Left lobe of liver (tissue), 2 donors: ENCODE data around the gene COMMD3. TPM values are rescaled to one million over a fixed set of nuclear protein-coding genes. Genes with fewer than 3 reads are reported as not detected.
"Not testable (repeated sequence)": the region's sequence is repeated elsewhere in the genome, so short reads cannot be mapped to it uniquely, and the experiment has no call there.

Experiments used
- ATAC-seq: fragments of 200-7000 bp; cut with Tn5 transposase; one replicate; pipeline ENCODE4 v1.9.1; 2020; ENCODE audit warnings: mild to moderate bottlenecking, moderate library complexity
- DNase-seq: peaks from one replicate; pipeline ENCODE4 v3.0.0-alpha.2; 2020; ENCODE audit warnings: low spot score
- total RNA-seq: library from RNA; stranded (reverse); gene quantifications from one replicate; pipeline ENCODE4 v1.2.1, GENCODE V29; 2021
- donor health status: DM: no; HTN: no; CAD: no; lungs with moderate emphysema.
- donor health status: DM: no; HTN: yes; CAD: no.

The COMMD3 gene
- total RNA-seq, 1 donor from 2014 or later = 30.1 TPM

GRCh38 chr10:22335173-22335933 is 19.2 kb downstream of the COMMD3 start:
- ATAC-seq = peak; percentile 56
- peak; percentile 49 for DNase-seq

DNA sequence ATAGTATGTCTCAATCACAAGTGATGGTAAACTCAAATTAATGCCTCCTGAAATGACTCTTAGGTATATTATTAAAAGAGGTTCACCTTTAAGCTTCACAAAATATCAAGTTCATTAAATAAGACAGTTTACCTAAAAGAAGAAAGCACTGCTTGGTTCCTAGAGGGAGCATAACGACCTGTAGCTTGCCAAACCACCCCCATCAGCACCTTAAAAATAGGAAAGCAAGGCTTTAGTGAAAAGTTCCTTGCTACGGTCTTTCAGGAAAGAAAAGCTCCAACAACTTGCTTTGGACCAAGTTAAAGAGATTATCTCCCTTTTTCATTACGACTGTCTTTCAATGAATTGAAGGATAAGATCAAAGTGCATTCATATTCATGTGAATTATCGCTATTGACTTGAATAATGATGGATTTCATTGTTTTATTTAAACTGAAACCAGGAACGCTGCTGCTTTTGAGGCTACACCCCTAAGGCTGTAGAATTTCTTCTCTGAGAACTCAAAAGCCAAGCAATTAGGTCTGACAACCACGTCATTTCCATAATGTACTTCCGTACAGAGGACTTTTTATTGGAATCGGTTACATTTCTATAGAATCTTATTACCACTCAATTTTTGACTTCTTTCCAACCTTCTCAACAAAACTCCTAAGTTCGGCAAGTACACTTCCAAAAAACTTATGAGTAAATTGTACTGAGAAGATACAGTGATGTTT is 22.2 kb downstream of the COMMD3 start:
- DNase-seq (no peak), ATAC-seq (no peak)

- DNase-seq (no peak), ATAC-seq (no peak)
These were observed 22.7 kb downstream of the COMMD3 start for GRCh38 chr10:22338931-22339330.

- ATAC-seq = no peak
These were observed 23.7 kb downstream of the COMMD3 start for GRCh38 chr10:22339761-22340328.

GRCh38 chr10:22340329-22341189 is 24.4 kb downstream of the COMMD3 start:
- ATAC-seq (peak; percentile 84), DNase-seq (peak; percentile 77)

More at GRCh38 chr10:22339761-22340328, 23.7 kb downstream of the COMMD3 start:
- DNase-seq = no peak

DNA sequence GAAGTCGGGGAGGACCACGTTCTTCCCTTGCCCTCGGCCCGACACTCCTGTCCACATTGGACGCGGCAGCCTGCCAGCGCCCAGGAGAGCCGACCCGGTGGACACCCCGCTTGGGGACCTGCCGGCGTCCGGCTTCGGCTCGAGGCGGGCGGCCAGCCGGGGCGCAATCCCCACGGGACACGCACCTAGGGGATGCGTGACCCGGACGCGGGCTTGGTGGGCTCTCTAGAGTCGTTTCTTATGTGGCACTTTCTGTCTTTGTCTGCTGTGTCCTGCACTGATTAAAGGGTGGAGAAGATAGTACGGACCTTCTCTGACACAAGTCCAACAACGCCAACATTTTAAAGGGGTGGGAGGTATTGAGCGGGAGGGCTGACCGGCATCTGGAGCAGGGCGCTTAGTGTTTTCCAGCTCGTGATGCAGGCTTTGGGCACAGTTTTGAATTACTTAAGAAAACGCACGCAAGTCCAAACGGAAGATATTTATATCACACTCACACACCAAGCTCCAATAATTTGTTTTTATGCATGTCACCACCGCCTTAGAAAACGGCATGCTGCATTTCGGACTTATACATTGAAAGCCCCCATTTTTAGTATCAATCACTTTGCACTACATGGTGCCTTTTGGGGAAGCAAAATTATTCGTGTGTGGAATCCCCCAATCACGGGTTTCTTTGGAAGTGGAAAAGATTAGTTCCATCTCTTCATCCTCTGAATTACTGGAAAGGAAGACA is 25.2 kb downstream of the COMMD3 start:
- DNase-seq (no peak), ATAC-seq (peak; percentile 55)

DNA sequence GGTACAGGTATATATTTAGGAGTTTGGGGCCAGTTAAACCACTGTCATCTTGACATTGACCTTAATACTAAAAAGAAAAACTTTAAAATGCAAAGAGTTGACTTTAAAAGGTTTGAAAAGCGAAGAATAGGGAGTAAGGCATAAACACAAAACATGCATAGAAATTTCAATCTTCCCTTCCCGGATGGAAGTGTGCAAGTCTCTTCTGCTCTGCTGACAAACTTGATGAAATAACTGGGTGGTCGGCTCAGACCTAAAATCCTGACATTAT is 25.7 kb downstream of the COMMD3 start:
- no peak for DNase-seq
- no peak for ATAC-seq

- ATAC-seq = no peak
- DNase-seq = no peak
These were observed 26.2 kb downstream of the COMMD3 start for GRCh38 chr10:22342421-22342820.

- DNase-seq (no peak), ATAC-seq (no peak)
These were observed 27.5 kb downstream of the COMMD3 start for GRCh38 chr10:22343731-22344130.

DNA sequence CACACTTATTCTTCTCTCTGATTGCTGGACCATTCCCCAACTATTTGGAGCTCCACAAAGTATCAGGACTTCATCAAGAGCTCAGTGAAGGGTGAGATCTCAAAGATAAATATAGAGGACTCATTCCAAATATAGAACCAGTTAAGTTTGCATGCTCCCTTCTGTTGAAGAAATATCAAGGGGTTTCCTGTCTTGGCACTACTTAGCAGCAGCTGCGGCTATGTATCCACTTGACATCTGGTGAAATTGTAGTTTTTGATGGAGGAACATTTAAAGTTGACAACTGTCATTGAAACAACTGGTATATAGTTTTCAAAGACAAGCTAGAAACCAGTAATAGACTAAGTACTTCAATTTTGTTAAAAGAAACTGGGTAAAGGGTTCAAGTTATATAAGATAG is 28.1 kb downstream of the COMMD3 start:
- ATAC-seq (no peak), DNase-seq (no peak)

- ATAC-seq (no peak), DNase-seq (no peak)
These were observed 28.7 kb downstream of the COMMD3 start for GRCh38 chr10:22344781-22345300.

- no peak for ATAC-seq
- peak; percentile 51 for DNase-seq
These were observed 29.3 kb downstream of the COMMD3 start, which contains the start of gene SPAG6 for GRCh38 chr10:22345301-22346095. Gene SPAG6, plus strand, starts transcription at chr10:22345496. Its CDS starts 116 bp downstream, at chr10:22345612.

DNA sequence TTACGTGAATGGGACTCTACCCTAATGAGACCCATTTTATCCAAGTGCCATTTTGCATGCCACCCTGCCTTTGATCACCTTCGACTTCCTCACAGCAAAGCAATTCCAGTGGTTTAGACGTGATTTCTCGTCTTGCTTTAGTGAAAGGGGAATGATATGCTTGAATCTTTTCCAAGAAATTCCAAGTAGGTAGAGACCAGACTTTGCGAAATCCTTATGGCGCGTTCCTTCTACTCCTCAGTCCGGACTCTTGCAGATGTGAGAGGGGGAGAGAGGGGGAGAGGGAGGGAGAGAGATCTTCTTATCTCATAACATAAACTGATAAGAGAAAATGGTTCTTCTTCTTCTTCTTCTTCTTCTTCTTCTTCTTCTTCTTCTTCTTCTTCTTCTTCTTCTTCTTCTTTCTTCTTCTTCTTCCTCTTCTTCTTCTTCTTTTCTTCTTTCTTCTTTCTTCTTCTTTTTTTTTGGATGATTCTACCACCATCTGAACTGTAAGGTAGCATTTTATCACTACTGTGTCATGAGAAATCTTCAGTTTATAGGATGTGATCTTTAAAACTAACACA is 30.0 kb downstream of the COMMD3 start:
- no peak for DNase-seq

GRCh38 chr10:22349755-22350154 is 33.6 kb downstream of the COMMD3 start:
- DNase-seq = no peak
- no peak for ATAC-seq

More for the DNA sequence above, 30.0 kb downstream of the COMMD3 start:
- ATAC-seq = no peak

DNA sequence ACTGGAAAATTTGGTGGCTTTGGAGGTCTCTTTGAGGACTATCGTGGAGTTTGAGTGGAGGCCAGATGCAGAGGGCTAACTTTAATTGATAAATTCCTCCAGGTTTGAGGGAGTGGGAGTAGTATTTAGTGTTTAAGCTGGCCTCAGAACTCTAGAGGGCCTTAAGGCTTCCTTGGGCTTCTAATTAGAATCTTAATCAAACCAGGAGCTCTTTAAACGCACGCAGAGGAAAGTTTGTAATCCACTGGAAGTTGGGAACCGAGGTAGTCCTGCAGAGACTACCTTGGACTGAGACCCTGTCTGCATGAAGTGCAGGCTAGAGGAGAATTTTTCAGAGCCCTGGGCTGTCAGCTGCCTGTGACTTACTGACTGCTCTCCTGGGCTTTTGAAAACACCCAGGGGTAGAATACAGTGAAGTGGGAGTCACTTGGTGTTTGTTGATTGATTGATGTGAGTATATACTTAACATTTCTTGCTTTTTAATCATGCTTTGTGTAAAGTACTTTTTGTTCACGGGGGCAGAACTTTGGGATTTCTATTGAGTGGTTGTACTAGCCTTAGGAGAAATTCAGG is 35.0 kb downstream of the COMMD3 start:
- ATAC-seq = no peak
- DNase-seq = no peak

- no peak for ATAC-seq
These were observed 40.2 kb downstream of the COMMD3 start for GRCh38 chr10:22356324-22356873.

DNA sequence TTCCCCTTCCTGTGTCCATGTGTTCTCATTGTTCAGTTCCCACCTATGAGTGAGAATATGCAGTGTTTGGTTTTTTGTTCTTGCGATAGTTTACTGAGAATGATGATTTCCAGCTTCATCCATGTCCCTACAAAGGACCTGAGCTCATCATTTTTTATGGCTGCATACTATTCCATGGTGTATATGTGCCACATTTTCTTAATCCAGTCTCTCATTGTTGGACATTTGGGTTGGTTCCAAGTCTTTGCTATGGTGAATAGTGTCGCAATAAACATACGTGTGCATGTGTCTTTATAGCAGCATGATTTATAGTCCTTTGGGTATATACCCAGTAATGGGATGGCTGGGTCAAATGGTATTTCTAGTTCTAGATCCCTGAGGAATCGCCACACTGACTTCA is 41.6 kb downstream of the COMMD3 start:
- ATAC-seq, DNase-seq: not testable (repeated sequence)

More at GRCh38 chr10:22356324-22356873, 40.2 kb downstream of the COMMD3 start:
- no peak for DNase-seq

DNA sequence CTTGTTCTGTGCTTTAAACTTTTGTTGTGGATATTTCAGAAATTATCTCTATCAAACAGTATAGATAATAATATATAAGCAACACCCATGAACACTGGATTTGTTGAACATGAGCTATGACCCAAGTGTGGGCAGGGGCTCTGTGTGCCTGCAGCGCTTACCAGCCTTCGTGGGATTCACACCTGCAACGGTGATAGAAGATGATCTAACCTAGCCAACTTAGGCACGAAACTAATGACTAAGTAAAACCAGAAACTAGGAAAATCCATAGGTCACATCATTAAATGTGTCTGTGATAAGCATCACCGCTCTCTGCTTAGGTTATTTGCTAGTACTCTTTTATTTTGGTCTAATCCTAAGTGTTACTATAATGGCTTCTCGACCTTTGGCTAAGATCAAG is 47.1 kb downstream of the COMMD3 start:
- DNase-seq = no peak
- ATAC-seq = no peak
